Right lobe of liver (tissue), 6 donors: ENCODE measurements around the gene ENDOU. TPM values are rescaled to one million over a fixed set of nuclear protein-coding genes. Genes with fewer than 3 reads are reported as not detected.

ENCODE experiments used
- ATAC-seq, 4 donors: fragments of 200-7000 bp; cut with Tn5 transposase; one replicate each; pipeline ENCODE4 v1.9.1; 2020; ENCODE audit warnings: mild to moderate bottlenecking in 4 of 4, moderate library complexity in 4 of 4
- DNase-seq, 3 donors: peaks; one replicate each; pipeline ENCODE4 v3.0.0-alpha.2; 2020
- H3K27ac ChIP-seq, 3 donors: fragments of 200-600 bp; one replicate each; pipeline ENCODE4 v1.8.0; 2022
- H3K27me3 ChIP-seq, 2 donors: fragments of 200-600 bp; one replicate each; pipeline ENCODE4 v1.8.0; 2022
- H3K36me3 ChIP-seq, 4 donors: fragments of 200-600 bp; sonication (generic) in 1 of 4; one replicate each; pipeline versions ENCODE4 v1.5.1 to v1.8.0; 2017 to 2022; ENCODE audit warnings: control low read depth in 1 of 4
- H3K4me1 ChIP-seq, 4 donors: fragments of 200-600 bp; sonication (generic) in 1 of 4; one replicate each; pipeline versions ENCODE4 v1.5.1 to v1.8.0; 2017 to 2022; ENCODE audit warnings: control low read depth in 1 of 4
- H3K4me3 ChIP-seq, 3 donors: fragments of 200-600 bp; one replicate each; pipeline ENCODE4 v1.8.0; 2022
- H3K9me3 ChIP-seq, 4 donors: fragments of 200-600 bp; sonication (generic) in 1 of 4; one replicate each; pipeline versions ENCODE4 v1.5.1 to v1.8.0; 2017 to 2022; ENCODE audit warnings: control low read depth in 1 of 4
- POLR2A ChIP-seq: fragments of 450-650 bp; IDR thresholded peaks from one replicate; pipeline ENCODE4 v1.6.1; 2017; ENCODE audit warnings: antibody characterized with exemption, mild to moderate bottlenecking
- WGBS: methylation state at CpG from one replicate; pipeline ENCODE4 v1.1.6; 2018; ENCODE audit warnings: low coverage, low lambda C conversion rate; ENCODE audit not compliant: insufficient coverage; ENCODE audit errors: missing lambda C conversion rate; 5-methylcytosine and 5-hydroxymethylcytosine counted together
- intact Hi-C, 2 donors: fragments of 100-400 bp; cut with DNase I; formaldehyde crosslinking; loops; one replicate each; pipeline versions ENCODE4 v1.11.2 to v1.14.1; 2022
- total RNA-seq, 6 experiments: library from RNA; depleted of rRNA in 2 of 6; stranded (reverse); fragments of >200 nt in 2 of 6; fragmentation: NEBNext Ultra II Directional in 3 of 6; extraction: Animal tissue kit (Norgen Biotek cat#: 25700) in 3 of 6; gene quantifications; one replicate each; pipeline versions ENCODE4 v1.1.0 to v1.2.4, GENCODE V29; 2016 to 2023
- TF ChIP-seq, protein P1 (sequence below), 4 donors: fragments of 200-600 bp in 3 of 4; fragments of 450-650 bp in 1 of 4; IDR thresholded peaks; one replicate each; pipeline versions ENCODE4 v1.5.1 to v1.8.0; 2016 to 2022; ENCODE audit warnings: antibody characterized with exemption in 4 of 4, mild to moderate bottlenecking in 2 of 4
- donor health status: DM: no; HTN: yes; CAD: no.
- donor health status: DM: no; HTN: no; CAD: no.
- donor health status: DM: no; HTN: no; CAD: no.
- donor health status: DM: no; HTN: yes; CAD: no.
- donor health status: DM: no; HTN: yes; CAD: no.

The ENDOU gene
- total RNA-seq, 6 experiments from 2014 or later: not detected

DNA sequence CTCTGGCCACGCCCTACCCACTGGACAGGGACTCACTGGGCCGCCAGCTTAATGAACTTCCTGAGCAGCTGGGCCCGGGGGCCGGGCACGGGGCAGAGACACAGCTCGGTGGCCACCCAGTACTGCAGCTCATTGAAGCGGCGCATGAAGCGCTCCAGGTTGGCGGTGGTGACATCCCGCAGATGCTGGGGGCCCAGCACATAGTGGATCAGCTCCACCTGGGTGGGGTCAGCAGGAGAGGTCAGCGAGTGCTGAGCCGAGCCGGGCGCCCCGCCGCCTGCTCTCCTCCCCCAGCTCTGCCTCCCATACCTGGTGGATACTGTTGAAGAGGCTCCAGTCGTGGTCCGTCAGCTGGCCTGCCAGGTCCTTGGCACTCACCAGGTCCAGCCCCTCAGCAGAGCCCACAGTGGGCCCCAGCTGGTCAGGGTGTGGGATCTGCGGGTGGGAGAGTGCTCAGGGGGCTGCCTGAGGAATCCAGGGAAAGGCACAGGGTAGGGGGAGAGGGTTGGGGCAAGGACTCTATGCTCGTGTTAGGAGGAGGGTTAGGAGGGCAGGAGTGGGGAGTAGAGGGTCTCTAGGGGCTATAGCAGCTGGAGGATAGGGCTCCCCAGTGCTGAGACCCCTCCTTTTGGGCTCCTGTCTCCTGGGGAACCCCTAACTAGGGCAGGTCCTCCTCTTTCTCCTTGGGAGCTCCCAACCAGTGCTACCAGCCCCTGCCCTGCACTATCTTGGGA lies 15.5 kb upstream of the ENDOU start:
- Histone ChIP-seq H3K36me3 (no peaks in the 10 kb centered on the region), H3K9me3 (no peaks in the 10 kb centered on the region), H3K4me1 (peaks cover 0 to 19% (median 8%) of the 10 kb centered on the region in 4 donors), H3K4me3 (no peak overlapping the region), H3K27ac (no peak overlapping the region), H3K27me3 (no peaks in the 10 kb centered on the region)
- DNase-seq (no peak), ATAC-seq (no peak)
- 43% methylated on average over 1 of the region's 21 CpGs for WGBS
- intact Hi-C loops: loop anchor here in 1 of 2 donors (5.0 kb wide), 1 partner anchor 37 kb away; no protein-coding TSS in a partner anchor
- TF ChIP-seq POLR2A: no peak
- TF ChIP-seq, protein P1, sequence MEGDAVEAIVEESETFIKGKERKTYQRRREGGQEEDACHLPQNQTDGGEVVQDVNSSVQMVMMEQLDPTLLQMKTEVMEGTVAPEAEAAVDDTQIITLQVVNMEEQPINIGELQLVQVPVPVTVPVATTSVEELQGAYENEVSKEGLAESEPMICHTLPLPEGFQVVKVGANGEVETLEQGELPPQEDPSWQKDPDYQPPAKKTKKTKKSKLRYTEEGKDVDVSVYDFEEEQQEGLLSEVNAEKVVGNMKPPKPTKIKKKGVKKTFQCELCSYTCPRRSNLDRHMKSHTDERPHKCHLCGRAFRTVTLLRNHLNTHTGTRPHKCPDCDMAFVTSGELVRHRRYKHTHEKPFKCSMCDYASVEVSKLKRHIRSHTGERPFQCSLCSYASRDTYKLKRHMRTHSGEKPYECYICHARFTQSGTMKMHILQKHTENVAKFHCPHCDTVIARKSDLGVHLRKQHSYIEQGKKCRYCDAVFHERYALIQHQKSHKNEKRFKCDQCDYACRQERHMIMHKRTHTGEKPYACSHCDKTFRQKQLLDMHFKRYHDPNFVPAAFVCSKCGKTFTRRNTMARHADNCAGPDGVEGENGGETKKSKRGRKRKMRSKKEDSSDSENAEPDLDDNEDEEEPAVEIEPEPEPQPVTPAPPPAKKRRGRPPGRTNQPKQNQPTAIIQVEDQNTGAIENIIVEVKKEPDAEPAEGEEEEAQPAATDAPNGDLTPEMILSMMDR (IDR thresholded peaks at IDR 0.05): no peak

DNA sequence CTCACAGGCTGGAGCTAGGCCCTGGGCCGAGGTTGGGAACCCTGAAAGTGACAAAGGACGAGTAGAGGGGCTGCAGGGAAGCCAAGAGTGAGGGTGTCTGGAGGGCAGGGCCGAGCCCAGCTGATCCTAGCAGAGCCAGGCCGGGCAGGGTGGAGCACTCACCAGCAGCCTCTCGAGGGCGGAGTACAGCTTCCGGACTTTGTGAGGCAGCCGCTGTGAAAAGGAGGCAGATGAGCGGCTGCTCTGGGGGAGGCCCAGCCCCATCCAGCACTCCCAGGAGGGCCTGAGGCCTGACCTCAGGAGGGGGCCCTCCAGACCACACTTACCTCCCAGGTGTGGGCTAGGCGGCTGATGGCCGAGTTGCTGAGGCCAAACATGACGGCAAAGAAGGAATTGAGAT lies 14.7 kb upstream of the ENDOU start:
- TF ChIP-seq POLR2A: no peak
- TF ChIP-seq, protein P1 (IDR thresholded peaks at IDR 0.05): no peak
- intact Hi-C loops: loop anchor here in 1 of 2 donors (5.0 kb wide), 1 partner anchor 37 kb away; no protein-coding TSS in a partner anchor

DNA sequence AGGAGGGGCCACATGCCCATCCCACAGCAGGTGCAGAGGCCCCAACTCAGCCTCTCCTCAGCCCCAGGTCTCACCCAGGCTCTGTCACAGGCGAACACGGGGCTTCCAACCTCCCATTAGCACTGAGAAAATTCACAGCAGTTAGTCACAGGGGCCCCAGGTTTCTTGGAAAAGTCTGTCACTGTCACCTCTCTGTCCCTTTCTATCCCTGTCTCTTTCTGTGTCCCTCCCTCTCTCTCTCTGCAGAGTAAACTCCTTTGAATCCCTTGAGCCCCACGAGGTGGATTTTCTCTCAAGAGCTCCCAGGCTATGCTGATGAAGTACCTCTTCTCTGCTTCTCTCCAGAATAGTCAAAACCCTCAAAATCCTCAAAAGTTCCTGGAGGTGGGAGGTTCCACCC lies 14.0 kb upstream of the ENDOU start:
- H3K4me1 ChIP-seq: peaks cover 0 to 19% (median 8%) of the 10 kb centered on the region in 4 donors
- DNase-seq (no peak), ATAC-seq (no peak)
- no peaks in the 10 kb centered on the region for H3K27me3 ChIP-seq
- H3K4me3 ChIP-seq: no peak overlapping the region
- H3K27ac ChIP-seq: no peak overlapping the region
- 62% methylated on average over 2 of the region's 3 CpGs for WGBS
- no peaks in the 10 kb centered on the region for H3K9me3 ChIP-seq
- intact Hi-C loops: no loop called here
- H3K36me3 ChIP-seq: no peaks in the 10 kb centered on the region
- TF ChIP-seq, protein P1 (IDR thresholded peaks at IDR 0.05): no peak
- no peak for TF ChIP-seq POLR2A

More for the DNA sequence above, 14.7 kb upstream of the ENDOU start:
- no peaks in the 10 kb centered on the region for H3K9me3 ChIP-seq
- no peak overlapping the region for H3K27ac ChIP-seq
- H3K27me3 ChIP-seq: no peaks in the 10 kb centered on the region
- H3K4me3 ChIP-seq: no peak overlapping the region
- no peaks in the 10 kb centered on the region for H3K36me3 ChIP-seq
- ATAC-seq: no peak
- 80% methylated on average over 1 of the region's 12 CpGs for WGBS
- peak in 1 of 3 donors; percentile 39 for DNase-seq
- peaks cover 0 to 19% (median 8%) of the 10 kb centered on the region in 4 donors for H3K4me1 ChIP-seq

DNA sequence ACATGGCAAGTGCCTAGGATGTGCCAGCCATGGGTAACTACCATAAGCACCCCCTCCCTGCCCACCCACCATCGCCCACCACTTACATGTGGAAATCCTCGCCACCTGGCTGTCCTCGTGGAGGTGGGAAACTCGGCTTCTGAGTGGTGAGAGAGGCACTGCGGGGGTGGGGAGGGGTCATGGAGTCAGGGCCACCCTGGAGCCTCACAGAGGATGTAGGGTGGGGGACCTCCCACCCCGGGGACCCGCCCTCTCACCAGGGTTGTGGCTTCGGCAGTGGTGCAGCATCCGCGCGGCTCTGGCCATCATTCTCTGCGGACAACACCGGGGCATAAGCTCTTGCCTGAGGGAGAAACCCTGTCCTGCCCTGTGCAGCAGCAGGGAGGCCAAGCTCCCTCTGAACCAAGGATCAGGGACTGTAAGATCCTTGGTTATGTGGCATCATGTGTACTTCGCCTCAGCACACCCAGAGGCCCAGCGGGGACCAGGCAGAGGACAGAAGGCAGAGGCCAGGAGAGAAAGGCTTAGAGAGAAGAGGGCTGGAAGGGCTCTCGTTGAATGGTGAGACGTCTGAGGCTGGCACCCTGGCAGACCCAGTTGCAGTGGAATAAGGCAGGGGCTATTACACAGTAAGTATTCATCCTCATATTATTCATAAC lies 12.8 kb upstream of the ENDOU start:
- ATAC-seq: no peak
- no peak for DNase-seq
- peaks cover 0 to 19% (median 8%) of the 10 kb centered on the region in 4 donors for H3K4me1 ChIP-seq
- no peaks in the 10 kb centered on the region for H3K9me3 ChIP-seq
- H3K27me3 ChIP-seq: no peaks in the 10 kb centered on the region
- TF ChIP-seq POLR2A: no peak
- no peaks in the 10 kb centered on the region for H3K36me3 ChIP-seq
- H3K4me3 ChIP-seq: no peak overlapping the region
- WGBS: 64% methylated on average over 5 of the region's 17 CpGs
- intact Hi-C loops: no loop called here
- H3K27ac ChIP-seq: no peak overlapping the region
